ENCODE measurements around the gene XDH. TPM values are rescaled to one million over a fixed set of nuclear protein-coding genes. Genes with fewer than 3 reads are reported as not detected.

The XDH gene
- total RNA-seq, 2 experiments from 2014 or later = 0.63 to 1.6 TPM

DNA sequence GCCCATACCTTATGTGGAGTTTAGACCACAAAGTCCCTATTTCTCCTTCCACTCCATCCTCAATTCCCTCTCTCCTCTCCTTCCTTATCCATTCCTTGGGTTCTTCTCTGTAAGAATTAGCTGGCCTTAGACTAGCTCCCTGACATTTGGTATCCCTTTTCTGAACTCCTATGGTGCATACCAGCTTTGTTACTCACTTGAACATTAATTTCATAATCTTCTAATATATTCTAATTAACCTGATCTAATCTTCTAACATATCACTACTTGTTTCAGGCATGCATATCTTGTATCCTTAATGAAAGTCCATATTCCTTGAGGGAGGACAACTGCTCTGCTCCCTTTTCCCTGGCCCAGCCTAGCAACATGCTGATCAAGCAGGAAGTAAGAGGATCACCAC is 114.2 kb downstream of the XDH start:
- peaks cover 6% of the 10 kb centered on the region for H3K27me3 Mint-ChIP-seq
- no peak overlapping the region for H3K4me3 Mint-ChIP-seq
- no peaks in the 10 kb centered on the region for H3K9me3 Mint-ChIP-seq
- no peak overlapping the region for H3K27ac Mint-ChIP-seq
- ChIA-PET CTCF (no interaction called here), POLR2A (no interaction called here)
- no peak for DNase-seq
- H3K36me3 Mint-ChIP-seq (ENCODE audit: low read depth) = no peaks in the 10 kb centered on the region
- H3K4me1 Mint-ChIP-seq = peaks cover 2% of the 10 kb centered on the region

- Mint-ChIP-seq H3K27ac (no peak overlapping the region), H3K36me3 (ENCODE audit: low read depth) (no peaks in the 10 kb centered on the region), H3K27me3 (peaks cover 6% of the 10 kb centered on the region), H3K4me3 (no peak overlapping the region), H3K4me1 (peaks cover 2% of the 10 kb centered on the region), H3K9me3 (no peaks in the 10 kb centered on the region)
- CTCF ChIA-PET = no interaction called here
- POLR2A ChIA-PET = no interaction called here
- no peak for DNase-seq
Observed at GRCh38 chr2:31299547-31299946, 115.0 kb downstream of the XDH start.

DNA sequence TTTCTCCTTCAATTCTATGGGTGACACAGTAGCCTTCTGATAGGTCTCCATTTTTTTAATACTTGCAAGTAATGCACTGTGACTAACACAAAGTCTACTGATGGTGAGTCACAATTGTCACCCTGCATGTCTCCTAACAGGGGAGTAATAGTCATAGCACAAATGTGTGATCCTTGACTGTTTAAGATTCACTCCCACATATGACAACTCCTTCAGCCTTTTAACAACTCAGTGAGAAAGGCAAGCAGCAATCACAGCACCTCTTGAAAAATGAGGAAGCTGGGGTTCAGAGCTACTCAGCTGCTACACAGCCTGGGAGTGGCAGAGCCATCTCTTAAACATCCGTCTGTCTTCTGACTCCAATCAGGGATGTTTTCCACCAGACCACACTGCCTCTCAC is 116.8 kb downstream of the XDH start:
- no peak for DNase-seq
- no peaks in the 10 kb centered on the region for H3K9me3 Mint-ChIP-seq
- no peak overlapping the region for H3K27ac Mint-ChIP-seq
- H3K4me3 Mint-ChIP-seq = no peak overlapping the region
- H3K36me3 Mint-ChIP-seq (ENCODE audit: low read depth) = no peaks in the 10 kb centered on the region
- peaks cover 6% of the 10 kb centered on the region for H3K27me3 Mint-ChIP-seq
- CTCF ChIA-PET = no interaction called here
- POLR2A ChIA-PET = no interaction called here
- H3K4me1 Mint-ChIP-seq = peaks cover 2% of the 10 kb centered on the region

GRCh38 chr2:31296641-31297287 is 117.8 kb downstream of the XDH start:
- peaks cover 6% of the 10 kb centered on the region for H3K27me3 Mint-ChIP-seq
- ChIA-PET POLR2A (no interaction called here), CTCF (no interaction called here)
- no peak overlapping the region for H3K27ac Mint-ChIP-seq
- no peak for DNase-seq
- H3K4me1 Mint-ChIP-seq = peaks cover 2% of the 10 kb centered on the region
- no peaks in the 10 kb centered on the region for H3K9me3 Mint-ChIP-seq
- H3K36me3 Mint-ChIP-seq (ENCODE audit: low read depth) = no peaks in the 10 kb centered on the region
- H3K4me3 Mint-ChIP-seq = no peak overlapping the region

GRCh38 chr2:31294196-31294595 is 120.3 kb downstream of the XDH start:
- Mint-ChIP-seq H3K4me1 (peaks cover 2% of the 10 kb centered on the region), H3K9me3 (no peaks in the 10 kb centered on the region), H3K4me3 (no peak overlapping the region), H3K36me3 (ENCODE audit: low read depth) (peaks cover 2% of the 10 kb centered on the region), H3K27ac (no peak overlapping the region), H3K27me3 (peaks cover 3% of the 10 kb centered on the region)
- DNase-seq = no peak
- CTCF ChIA-PET = interaction anchor here (1.1 to 1.2 kb wide), 2 partner anchors 124 to 583 kb away, joined by 3 read pairs; no protein-coding TSS in a partner anchor
- POLR2A ChIA-PET = no interaction called here

- H3K27me3 Mint-ChIP-seq = no peaks in the 10 kb centered on the region
- H3K4me1 Mint-ChIP-seq = peaks cover 5% of the 10 kb centered on the region
- POLR2A ChIA-PET = no interaction called here
- H3K4me3 Mint-ChIP-seq = no peak overlapping the region
- no peak for DNase-seq
- CTCF ChIA-PET = no interaction called here
- H3K36me3 Mint-ChIP-seq (ENCODE audit: low read depth) = peaks cover 2% of the 10 kb centered on the region
- no peak overlapping the region for H3K27ac Mint-ChIP-seq
- H3K9me3 Mint-ChIP-seq = no peaks in the 10 kb centered on the region
Observed at GRCh38 chr2:31287654-31288053, 126.9 kb downstream of the XDH start.

GRCh38 chr2:31286961-31287550 is 127.5 kb downstream of the XDH start:
- no peak overlapping the region for H3K4me3 Mint-ChIP-seq

GRCh38 chr2:31286230-31286629 is 128.3 kb downstream of the XDH start:
- Mint-ChIP-seq H3K36me3 (ENCODE audit: low read depth) (peaks cover under 1% of the 10 kb centered on the region), H3K27ac (no peak overlapping the region), H3K4me1 (peaks cover 5% of the 10 kb centered on the region), H3K9me3 (no peaks in the 10 kb centered on the region), H3K27me3 (no peaks in the 10 kb centered on the region), H3K4me3 (no peak overlapping the region)
- DNase-seq = no peak
- ChIA-PET CTCF (interaction anchor here (0.7 kb wide), 2 partner anchors 1120 to 1365 kb away, joined by 3 to 5 read pairs; no protein-coding TSS in a partner anchor), POLR2A (no interaction called here)

More at GRCh38 chr2:31286961-31287550, 127.5 kb downstream of the XDH start:
- POLR2A ChIA-PET = no interaction called here
- CTCF ChIA-PET = interaction anchor here (0.7 kb wide), 1 partner anchor 1121 kb away, joined by 3 read pairs; no protein-coding TSS in a partner anchor
- Mint-ChIP-seq H3K36me3 (ENCODE audit: low read depth) (peaks cover 2% of the 10 kb centered on the region), H3K27ac (no peak overlapping the region), H3K4me1 (peaks cover 5% of the 10 kb centered on the region), H3K9me3 (no peaks in the 10 kb centered on the region), H3K27me3 (no peaks in the 10 kb centered on the region)
- no peak for DNase-seq

Other genes with a start within 250 kb of the XDH start
- gene CAPN14, start 197.2 kb downstream of the XDH start, total RNA-seq = under 1 TPM; 0.35 TPM
- 1 to 10 TPM in 1 of 2 experiments, under 1 TPM in 1; 0.86 to 1.1 TPM for gene EHD3, start 180.6 kb downstream of the XDH start, total RNA-seq
- not detected for gene SRD5A2, start 166.2 kb upstream of the XDH start, total RNA-seq